ENCODE measurements around the gene CDH23. TPM values are rescaled to one million over a fixed set of nuclear protein-coding genes. Genes with fewer than 3 reads are reported as not detected.

CDH23 gene
- total RNA-seq, 1 experiment from 2014 or later = 7.8 TPM

DNA sequence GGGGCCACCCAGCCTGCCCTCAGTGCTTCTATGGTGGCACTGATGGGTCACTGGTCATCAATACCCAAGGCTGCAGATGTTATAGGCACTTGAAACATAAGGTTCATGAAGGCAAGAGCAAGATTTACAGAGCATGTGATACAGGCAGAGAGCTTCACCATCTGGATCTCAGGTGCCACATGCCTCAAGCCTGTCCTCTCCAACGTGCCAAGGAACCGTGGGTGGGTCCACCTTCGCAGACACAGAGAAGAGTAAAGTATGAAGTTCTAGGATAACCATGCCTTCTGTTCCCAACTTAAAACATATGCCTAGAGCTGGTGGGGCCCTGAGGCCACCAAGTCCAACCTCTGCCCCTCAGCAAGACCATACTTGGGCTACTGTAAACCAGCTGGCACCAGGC is 26.7 kb upstream of the CDH23 start:
- no peak overlapping the region for H2AFZ ChIP-seq
- intact Hi-C loops (cut with micrococcal nuclease; ENCODE audit: unreplicated experiment) = no loop called here
- no peak overlapping the region for H3K4me2 ChIP-seq
- no peak overlapping the region for H3K27ac ChIP-seq
- H3K4me1 ChIP-seq (replicated peaks; ENCODE audit: insufficient read depth) = peaks cover 25% of the 10 kb centered on the region
- no peak overlapping the region for H3K4me3 ChIP-seq
- H3K9me2 ChIP-seq (ENCODE audit: insufficient read depth) = no peaks in the 10 kb centered on the region
- POLR2A ChIA-PET (ENCODE audit: unreplicated experiment) = no interaction called here
- H3K79me2 ChIP-seq (ENCODE audit: low read depth) = no peaks in the 10 kb centered on the region
- no peaks in the 10 kb centered on the region for H4K20me1 ChIP-seq (ENCODE audit: insufficient read depth)
- no peak for DNase-seq
- no peaks in the 10 kb centered on the region for H3K27me3 ChIP-seq (ENCODE audit: insufficient read depth, low read depth)
- H3F3A ChIP-seq (ENCODE audit: insufficient read depth, low read depth) = peaks cover 22% of the 10 kb centered on the region
- no peaks in the 10 kb centered on the region for H3K9me3 ChIP-seq (ENCODE audit: insufficient read depth, low read depth)
- no peaks in the 10 kb centered on the region for H3K36me3 ChIP-seq (ENCODE audit: low read depth)
- no TSS peak for BruUV-seq (replicated peaks)
- TF ChIP-seq, protein P1, sequence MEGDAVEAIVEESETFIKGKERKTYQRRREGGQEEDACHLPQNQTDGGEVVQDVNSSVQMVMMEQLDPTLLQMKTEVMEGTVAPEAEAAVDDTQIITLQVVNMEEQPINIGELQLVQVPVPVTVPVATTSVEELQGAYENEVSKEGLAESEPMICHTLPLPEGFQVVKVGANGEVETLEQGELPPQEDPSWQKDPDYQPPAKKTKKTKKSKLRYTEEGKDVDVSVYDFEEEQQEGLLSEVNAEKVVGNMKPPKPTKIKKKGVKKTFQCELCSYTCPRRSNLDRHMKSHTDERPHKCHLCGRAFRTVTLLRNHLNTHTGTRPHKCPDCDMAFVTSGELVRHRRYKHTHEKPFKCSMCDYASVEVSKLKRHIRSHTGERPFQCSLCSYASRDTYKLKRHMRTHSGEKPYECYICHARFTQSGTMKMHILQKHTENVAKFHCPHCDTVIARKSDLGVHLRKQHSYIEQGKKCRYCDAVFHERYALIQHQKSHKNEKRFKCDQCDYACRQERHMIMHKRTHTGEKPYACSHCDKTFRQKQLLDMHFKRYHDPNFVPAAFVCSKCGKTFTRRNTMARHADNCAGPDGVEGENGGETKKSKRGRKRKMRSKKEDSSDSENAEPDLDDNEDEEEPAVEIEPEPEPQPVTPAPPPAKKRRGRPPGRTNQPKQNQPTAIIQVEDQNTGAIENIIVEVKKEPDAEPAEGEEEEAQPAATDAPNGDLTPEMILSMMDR (conservative IDR thresholded peaks at IDR 0.05) = no peak
- no peak for TF ChIP-seq EZH2 (IDR thresholded peaks at IDR 0.05; ENCODE audit: low read depth)
- CTCF ChIA-PET = interaction anchor here (0.6 kb wide), 1 partner anchor 524 kb away, joined by 11 read pairs; no protein-coding TSS in a partner anchor

GRCh38 chr10:71371750-71372166 is 25.0 kb upstream of the CDH23 start:
- ChIA-PET POLR2A (ENCODE audit: unreplicated experiment) (no interaction called here), CTCF (no interaction called here)
- Histone ChIP-seq H3F3A (ENCODE audit: insufficient read depth, low read depth) (peaks cover 15% of the 10 kb centered on the region), H3K4me3 (no peak overlapping the region), H4K20me1 (ENCODE audit: insufficient read depth) (no peaks in the 10 kb centered on the region), H3K4me1 (replicated peaks; ENCODE audit: insufficient read depth) (peaks cover 30% of the 10 kb centered on the region), H2AFZ (no peak overlapping the region), H3K9me2 (ENCODE audit: insufficient read depth) (no peaks in the 10 kb centered on the region), H3K79me2 (ENCODE audit: low read depth) (no peaks in the 10 kb centered on the region), H3K9me3 (ENCODE audit: insufficient read depth, low read depth) (no peaks in the 10 kb centered on the region), H3K27ac (no peak overlapping the region), H3K27me3 (ENCODE audit: insufficient read depth, low read depth) (no peaks in the 10 kb centered on the region), H3K4me2 (no peak overlapping the region), H3K36me3 (ENCODE audit: low read depth) (no peaks in the 10 kb centered on the region)
- no TSS peak for BruUV-seq (replicated peaks)
- TF ChIP-seq, protein P1 (conservative IDR thresholded peaks at IDR 0.05) = no peak
- no peak for TF ChIP-seq EZH2 (IDR thresholded peaks at IDR 0.05; ENCODE audit: low read depth)
- intact Hi-C loops (cut with micrococcal nuclease; ENCODE audit: unreplicated experiment) = no loop called here
- no peak for DNase-seq

DNA sequence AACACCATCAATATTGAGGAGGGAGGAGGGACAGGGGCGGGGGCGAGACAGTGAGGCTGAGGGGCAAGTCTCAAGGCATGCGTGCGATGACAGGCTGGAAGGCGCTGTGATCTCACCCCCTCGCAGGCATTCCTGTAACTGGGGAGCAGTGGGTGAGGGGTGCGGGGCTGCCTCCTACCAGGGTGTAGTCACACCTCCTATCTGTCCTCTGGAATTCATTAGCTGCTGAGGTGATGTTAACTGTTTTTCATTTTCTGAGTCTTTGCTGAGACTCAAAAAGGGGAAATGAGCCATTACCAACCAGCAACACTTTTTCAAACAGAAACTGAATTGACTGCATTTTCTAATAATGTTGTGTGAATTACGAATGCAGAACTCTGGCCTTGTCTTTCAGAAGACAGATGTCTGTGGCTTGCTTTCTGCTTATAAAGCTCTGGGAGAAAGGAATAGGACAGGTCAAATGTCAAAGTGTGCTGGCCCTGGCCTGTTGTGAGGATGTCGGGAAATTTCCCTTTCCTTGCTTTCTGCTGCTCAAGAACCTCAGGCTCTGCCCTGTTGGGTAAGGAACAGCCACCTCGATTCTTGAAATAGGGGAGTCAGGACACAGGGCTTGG is 23.7 kb upstream of the CDH23 start:
- TF ChIP-seq EZH2 (IDR thresholded peaks at IDR 0.05; ENCODE audit: low read depth) = no peak
- TF ChIP-seq, protein P1 (conservative IDR thresholded peaks at IDR 0.05) = no peak
- POLR2A ChIA-PET (ENCODE audit: unreplicated experiment) = no interaction called here
- no peak overlapping the region for H3K4me2 ChIP-seq
- H3K4me3 ChIP-seq = no peak overlapping the region
- H3K79me2 ChIP-seq (ENCODE audit: low read depth) = no peaks in the 10 kb centered on the region
- CTCF ChIA-PET = no interaction called here
- peaks cover 18% of the 10 kb centered on the region for H3F3A ChIP-seq (ENCODE audit: insufficient read depth, low read depth)
- no peak for DNase-seq
- no peak overlapping the region for H2AFZ ChIP-seq
- H4K20me1 ChIP-seq (ENCODE audit: insufficient read depth) = no peaks in the 10 kb centered on the region
- no peaks in the 10 kb centered on the region for H3K9me2 ChIP-seq (ENCODE audit: insufficient read depth)
- H3K36me3 ChIP-seq (ENCODE audit: low read depth) = no peaks in the 10 kb centered on the region
- intact Hi-C loops (cut with micrococcal nuclease; ENCODE audit: unreplicated experiment) = no loop called here
- H3K27ac ChIP-seq = no peak overlapping the region
- no peaks in the 10 kb centered on the region for H3K27me3 ChIP-seq (ENCODE audit: insufficient read depth, low read depth)
- BruUV-seq (replicated peaks) = no TSS peak
- H3K9me3 ChIP-seq (ENCODE audit: insufficient read depth, low read depth) = no peaks in the 10 kb centered on the region
- H3K4me1 ChIP-seq (replicated peaks; ENCODE audit: insufficient read depth) = peaks cover 25% of the 10 kb centered on the region
